NCI-H524 treated with DMSO at 0.1 percent for 48 hours (cell line): ENCODE data around the gene FGF18.

Source experiments
- DNase-seq: peaks from one replicate; lab custom pipeline; 2025; lab: John Stamatoyannopoulos, UW

FGF18 gene

DNA sequence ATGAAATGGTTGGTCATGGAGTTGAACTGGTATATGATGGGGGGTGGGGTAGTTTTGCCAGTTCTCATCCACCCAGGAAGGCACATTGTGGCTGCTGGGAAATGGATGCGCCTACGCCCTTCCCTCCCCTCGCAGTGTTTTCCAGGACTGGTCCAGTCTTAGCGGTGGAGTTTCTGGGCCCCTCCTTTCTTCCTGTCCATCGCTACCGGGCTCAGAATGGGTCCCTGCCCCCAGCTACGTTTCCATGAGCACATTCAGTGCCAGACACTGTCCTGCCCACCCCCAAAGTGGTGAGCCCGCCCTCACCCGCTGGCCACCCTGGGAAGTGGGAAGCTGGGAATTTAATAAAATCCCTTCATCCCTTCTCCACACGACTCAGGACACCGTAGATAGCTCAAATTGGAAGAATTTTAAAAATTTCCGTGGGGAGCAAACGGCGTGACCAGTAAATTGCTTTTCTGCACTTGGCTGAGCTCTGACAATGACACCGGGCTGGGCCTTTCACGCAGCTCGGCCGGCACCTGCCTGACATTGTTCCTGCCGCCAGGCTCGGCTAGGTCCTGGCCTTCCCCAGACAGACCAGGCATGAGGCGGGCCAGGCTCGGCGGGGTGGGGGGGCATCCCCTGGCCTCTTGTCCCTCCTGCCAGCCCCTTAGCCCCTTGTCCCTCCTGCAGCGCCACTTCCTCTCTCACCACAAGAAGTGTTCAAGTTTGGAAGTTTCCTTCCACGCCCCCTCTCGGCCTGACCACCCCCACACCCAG lies 3.6 kb downstream of the FGF18 start:
- no peak for DNase-seq

DNA sequence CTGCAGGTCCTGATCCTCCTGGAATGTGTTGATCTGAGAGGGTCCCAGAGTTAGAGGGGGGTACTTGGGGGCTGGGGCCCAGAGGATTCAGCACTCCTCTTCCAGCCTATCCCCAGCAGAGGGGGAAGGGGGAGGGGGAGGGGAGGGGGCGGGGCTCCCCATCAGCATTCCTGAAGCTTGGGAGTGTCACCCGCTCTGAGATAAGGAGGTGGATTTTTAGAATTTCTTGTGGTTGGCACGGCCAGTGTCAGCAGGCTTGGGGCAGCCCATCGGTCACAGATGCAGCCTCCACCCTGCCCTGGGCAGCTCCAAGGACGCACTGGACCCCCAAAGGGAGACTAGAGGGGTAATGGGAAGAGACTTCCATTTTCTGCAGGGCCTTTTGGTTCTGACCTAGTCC lies 5.3 kb downstream of the FGF18 start:
- no peak for DNase-seq

DNA sequence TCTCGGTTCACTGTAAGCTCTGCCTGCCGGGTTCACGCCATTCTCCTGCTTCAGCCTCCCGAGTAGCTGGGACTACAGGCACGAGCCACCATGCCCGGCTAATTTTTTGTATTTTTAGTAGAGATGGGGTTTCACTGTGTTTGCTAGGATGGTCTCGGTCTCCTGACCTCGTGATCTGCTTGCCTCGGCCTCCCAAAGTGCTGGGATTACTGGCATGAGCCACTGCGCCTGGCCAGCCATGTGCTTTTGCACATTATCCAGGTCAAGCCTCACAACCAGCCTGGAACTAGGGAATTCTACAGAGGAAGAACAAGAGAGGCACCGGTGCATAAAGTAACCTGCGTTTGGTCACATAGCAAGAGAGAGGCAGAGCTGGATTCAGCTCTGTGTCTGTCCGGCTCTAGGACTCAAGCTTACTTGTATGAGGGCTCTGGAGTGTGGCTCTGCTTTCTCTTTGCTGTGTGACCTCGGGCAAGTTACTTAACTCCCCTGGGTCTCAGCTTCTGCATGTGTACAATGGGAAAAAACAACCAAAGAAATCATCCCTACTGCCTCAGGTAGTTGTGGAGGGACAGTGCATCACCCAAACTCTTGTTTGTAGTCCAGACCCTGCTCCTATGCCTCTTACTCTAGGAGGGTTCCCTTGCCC lies 6.3 kb downstream of the FGF18 start:
- no peak for DNase-seq

DNA sequence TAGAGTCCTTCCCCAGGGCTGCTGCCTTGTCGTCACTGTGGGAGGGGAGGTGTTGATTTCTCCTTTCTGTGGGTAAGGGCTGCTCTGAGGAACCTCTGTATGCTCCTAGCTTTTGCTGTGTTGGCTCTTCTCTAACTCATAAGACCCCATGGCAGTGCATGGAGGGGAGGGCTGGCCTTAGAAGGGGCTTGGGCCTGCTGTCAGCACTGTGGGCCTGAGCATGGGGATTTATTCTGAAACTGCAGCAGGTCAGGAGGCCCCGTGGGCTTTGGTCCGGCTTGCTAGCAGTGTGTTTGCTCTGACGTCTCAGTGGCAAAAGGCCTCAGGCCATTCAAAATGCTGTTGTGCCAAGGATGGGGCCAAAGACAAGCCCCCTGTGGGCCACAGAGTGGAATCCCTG lies 6.8 kb downstream of the FGF18 start:
- no peak for DNase-seq

GRCh38 chr5:171426680-171427079 lies 7.2 kb downstream of the FGF18 start:
- no peak for DNase-seq

GRCh38 chr5:171427318-171428167 lies 8.1 kb downstream of the FGF18 start:
- DNase-seq, result no peak

DNA sequence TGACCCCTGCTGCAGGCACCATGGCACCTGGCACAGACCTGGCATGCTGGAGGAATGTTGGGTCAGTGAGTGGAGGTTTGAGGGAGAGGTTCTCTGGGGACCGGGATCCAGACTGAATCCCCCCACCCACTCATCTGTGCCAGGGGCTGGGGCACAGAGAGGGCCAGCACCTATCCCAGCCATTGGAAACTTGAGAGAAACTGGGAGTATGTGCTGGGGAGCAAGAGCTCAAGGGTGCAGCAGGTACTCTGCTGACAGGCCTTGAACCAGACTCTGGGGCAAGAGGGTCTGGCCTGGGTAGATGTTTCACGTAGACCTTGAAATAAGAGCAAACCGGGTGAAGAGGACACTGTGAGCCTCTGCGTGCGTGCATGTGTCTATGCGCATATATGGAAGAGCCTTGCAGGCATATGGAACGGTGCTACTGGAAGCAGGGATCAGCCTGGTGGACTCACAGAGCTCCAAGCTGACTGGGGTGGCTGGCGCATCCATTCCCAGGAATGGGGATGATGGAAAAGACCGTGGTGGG lies 8.8 kb downstream of the FGF18 start:
- no peak for DNase-seq

GRCh38 chr5:171428809-171429542 lies 9.5 kb downstream of the FGF18 start:
- DNase-seq, result no peak

GRCh38 chr5:171429543-171429910 lies 10.1 kb downstream of the FGF18 start:
- no peak for DNase-seq

DNA sequence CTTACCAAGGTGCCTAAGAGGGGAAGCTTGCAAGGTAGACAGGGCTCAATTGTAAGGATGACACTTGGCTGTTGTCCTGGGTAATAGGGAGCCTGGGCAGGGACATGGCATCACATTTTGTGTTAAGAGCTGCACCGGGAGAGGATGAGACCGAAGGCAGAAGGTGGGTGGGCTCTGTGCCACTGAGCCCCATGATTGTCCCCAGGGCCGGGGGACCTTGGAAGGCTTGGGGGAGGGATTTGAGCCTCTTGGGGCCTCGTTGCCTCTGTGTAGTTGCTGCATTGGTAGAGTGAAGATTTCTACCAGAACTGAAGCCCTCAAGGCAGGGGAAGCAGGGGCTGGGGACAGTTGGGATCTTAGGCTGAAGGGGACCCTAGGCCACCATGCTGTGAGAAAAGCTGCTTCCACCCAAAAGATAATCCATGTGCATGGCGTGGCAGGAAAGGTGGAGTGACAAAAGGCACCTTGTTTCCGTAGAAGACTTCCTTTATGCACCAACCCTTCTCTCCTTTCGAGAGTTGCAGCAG lies 11.9 kb downstream of the FGF18 start:
- DNase-seq, result no peak

DNA sequence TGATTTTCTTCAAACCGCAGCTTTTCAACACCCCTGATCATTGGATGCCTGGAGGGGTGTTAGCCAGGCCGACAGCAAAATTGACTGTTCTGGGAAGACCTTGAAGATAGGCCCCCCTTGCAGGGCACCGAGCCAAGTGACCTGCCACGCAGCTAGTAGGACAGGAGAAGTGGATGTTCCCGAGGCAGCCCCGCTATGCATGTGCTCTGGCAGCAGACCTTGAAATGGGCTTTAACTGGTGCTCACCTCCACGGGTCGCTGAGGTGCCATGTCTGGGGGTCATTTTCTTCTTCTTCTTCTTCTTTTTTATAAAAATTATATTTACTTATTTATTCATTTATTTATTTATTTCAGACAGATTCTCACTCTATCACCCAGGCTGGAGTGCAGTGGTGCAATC lies 12.6 kb downstream of the FGF18 start:
- no peak for DNase-seq

DNA sequence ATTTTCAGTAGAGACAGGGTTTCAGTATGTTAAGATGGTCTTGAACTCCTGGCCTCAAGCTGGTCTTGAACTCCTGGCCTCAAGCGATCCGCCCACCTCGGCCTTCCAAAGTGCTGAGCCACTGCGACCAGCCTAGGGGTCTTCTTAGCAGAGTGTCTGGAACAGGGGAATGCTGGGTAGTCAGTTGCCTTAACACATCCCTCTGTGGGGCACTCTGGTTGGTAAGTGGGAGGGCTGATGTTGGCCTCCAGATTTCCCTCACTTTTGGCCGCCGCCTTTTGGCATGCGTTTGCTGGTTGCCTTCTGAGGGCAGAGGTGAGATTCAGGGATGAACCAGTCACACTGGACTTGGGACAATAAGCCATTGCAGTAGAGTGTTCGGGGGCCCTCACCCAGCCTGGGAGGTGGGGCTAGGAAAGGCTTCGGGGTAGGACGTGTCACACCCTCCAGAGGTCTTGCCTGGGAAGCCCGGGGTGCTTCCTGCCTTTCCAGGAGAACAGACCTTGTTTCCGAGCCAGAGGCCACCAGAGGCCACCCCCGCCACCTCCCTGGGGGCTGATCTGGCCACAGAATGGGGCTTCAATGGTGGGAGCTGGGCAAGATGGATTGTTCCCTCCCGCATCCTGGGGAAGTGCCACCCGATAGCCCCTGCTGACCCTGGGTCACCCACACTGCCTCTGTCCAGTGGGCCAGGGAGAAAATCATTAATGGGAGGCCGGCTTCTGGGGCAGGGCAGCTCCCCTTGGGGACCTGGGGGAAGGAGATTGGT lies 13.3 kb downstream of the FGF18 start:
- DNase-seq, result no peak

- no peak for DNase-seq
Measured at GRCh38 chr5:171433352-171433698, 13.9 kb downstream of the FGF18 start.

- no peak for DNase-seq
Measured at GRCh38 chr5:171433982-171434676, 14.7 kb downstream of the FGF18 start.

DNA sequence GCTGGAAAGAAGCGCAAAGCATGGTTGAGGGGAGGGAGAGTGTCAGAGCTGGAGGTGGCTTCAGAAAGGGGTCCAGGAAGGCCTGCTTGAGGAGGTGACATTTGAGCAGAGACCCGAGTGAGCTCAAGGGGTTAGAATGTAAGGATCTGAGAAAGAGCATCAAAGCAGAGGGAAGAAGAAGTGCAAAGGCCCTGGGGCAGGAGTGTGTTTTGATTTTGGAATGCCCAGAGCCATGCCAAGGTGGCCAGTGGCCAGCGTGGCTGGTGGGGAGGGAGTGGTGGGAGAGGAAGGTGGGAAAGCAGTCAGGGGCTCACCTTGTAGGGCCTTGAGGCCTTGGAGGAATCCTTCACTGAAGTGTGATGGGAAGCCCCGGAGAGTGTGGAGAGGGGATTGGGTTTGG lies 15.4 kb downstream of the FGF18 start:
- DNase-seq, result no peak

- DNase-seq, result no peak
Measured at GRCh38 chr5:171435908-171436307, 16.5 kb downstream of the FGF18 start.

DNA sequence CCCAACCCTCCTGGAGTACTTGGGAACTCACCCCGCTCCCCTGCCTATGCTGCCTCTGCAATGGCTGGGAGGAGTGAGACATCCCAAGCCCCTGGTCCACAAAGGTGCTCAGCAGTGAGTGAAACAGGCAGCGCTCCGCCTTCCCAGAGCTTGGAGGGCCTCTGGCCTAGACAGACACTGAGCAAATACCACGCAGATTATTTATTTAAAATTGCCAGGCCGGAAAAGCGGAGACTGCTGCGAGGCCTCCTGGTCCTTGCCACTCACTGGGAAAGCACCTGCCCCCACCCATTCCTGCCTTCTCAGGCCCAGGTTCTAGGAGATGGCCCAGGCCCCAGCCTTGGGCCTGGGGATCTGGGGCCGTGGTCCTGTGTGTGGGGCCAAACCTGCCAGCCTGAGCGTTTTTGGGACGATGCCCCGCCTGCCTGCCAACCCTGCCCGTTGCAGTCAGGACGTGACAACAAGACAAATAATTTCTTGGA lies 17.4 kb downstream of the FGF18 start:
- no peak for DNase-seq

DNA sequence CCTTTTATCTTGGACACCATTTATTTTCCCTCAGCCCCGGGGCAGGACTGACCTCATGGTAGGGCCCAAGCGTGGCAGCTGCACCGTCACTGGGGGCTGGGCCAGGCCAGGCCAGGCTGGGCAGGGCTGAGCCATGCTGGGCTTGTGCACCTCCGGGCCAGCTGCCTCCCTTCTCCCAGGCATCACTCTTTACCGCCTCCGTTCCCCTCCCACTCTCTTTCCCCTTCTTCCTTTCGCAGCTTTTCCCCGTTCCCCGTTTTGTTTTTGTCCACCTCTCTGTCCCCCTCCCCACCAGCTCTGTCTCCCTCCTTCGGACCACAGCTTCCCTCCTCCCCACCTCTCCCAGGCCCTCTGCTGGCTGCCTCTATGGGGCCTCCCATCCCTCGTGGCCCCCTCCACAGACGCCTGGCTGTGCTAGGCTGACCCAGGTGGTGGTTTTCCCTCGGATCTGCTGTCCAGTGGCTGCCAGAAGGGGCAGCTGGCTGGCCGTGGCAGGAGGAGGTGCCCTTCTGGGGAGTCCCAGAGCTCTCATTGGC lies 17.9 kb downstream of the FGF18 start:
- no peak for DNase-seq

GRCh38 chr5:171438738-171439137 lies 19.3 kb downstream of the FGF18 start:
- no peak for DNase-seq

DNA sequence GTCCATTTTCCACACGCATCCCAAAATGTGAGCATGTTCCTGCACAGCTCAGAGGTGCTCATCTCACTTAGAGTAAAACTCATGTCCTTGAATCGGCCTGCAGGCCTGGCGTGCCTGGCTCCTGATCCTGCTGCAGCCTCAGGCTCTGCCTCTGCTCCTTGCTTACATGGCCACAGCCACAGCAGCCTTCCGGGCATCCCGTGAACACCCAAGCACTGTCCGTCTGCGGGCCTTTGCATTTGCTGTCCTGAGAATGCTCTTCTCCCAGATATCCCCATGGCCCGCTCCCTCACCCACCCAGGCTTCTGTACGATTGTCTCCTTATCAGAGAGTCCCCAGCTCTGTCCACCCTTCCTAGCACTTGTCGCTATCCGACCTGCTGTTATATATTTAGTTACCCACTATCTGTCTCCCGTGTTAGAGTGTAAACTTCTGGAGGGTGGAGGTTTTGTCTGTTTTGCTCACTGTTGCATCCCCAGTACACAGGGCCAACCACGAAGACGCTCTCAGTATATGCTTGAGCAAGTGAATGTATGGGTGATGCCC lies 21.9 kb downstream of the FGF18 start:
- DNase-seq, result no peak
